ENCODE results near the gene NACC2. TPM values are rescaled to one million over a fixed set of nuclear protein-coding genes. Genes with fewer than 3 reads are reported as not detected.

The NACC2 gene
- polyA plus RNA-seq, 1 of the 3 experiments (the other 2 are of a cell fraction), result 22.1 TPM

DNA sequence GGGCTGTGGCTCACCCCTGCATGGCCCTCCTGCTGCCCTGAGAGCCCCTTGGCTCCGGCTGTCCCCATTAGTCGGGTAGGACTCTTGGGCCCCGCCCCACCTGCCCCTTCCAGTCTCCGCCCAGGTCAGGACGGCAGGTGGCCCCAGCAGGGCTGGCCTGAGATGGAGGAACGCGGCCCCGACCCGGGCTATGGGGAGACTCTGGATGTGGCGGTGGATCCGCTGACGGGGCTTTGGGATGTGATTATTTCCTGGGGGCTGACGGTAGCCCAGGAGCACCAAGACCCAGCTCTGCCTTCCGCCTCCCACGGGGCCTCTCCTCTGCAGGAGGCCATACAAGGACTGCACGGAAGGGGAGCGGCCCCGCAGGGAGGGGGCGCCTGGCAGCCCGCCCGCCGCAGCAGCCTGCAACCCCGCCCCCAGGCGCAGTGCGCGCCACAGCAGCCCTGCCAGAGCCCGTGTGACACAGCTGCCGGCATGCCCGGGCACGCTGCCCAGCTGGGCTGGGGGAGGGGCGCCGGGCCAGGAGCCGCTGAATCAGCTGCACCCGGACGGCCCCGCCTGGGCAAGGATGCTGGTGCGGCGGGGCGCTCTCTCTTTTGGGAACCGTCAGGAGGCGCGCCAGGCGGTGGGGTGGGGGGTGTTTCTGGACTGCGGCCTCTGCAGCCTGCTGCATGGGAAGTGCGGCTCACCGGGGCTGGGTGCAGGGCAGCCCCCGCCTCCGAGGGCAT is 14.4 kb upstream of the NACC2 start (continued):
- TF ChIP-seq NRF1 (IDR thresholded peaks at IDR 0.05; ENCODE audit: low read depth, low read length) (no peak), RXRA (IDR thresholded peaks at IDR 0.05; ENCODE audit: borderline replicate concordance, low read depth) (peak; percentile 60; the same call in 1 of the 2 replicates), ELF1 (IDR thresholded peaks at IDR 0.05) (no peak), MEF2A (IDR thresholded peaks at IDR 0.05; ENCODE audit: borderline replicate concordance, low read depth) (no peak), EZH2phosphoT487 (IDR thresholded peaks at IDR 0.05; ENCODE audit: borderline replicate concordance, low read depth) (no peak), FOSL2 (IDR thresholded peaks at IDR 0.05; ENCODE audit: borderline replicate concordance, low read depth) (peak; percentile 82; the same call in 1 of the 2 replicates), JUND (IDR thresholded peaks at IDR 0.05) (no peak; the same call in 1 of the 2 replicates), CHD2 (IDR thresholded peaks at IDR 0.05; ENCODE audit: low read length, partially characterized antibody) (peak; percentile 95), FOXJ3 (CRISPR knock-in tag; IDR thresholded peaks at IDR 0.05) (no peak), RCOR1 (IDR thresholded peaks at IDR 0.05; ENCODE audit: low read length) (peak; percentile 86), FOXM1 (IDR thresholded peaks at IDR 0.05; ENCODE audit: low read depth) (peak; percentile 36; the same call in 1 of the 2 replicates)
- TF ChIP-seq, protein P1, sequence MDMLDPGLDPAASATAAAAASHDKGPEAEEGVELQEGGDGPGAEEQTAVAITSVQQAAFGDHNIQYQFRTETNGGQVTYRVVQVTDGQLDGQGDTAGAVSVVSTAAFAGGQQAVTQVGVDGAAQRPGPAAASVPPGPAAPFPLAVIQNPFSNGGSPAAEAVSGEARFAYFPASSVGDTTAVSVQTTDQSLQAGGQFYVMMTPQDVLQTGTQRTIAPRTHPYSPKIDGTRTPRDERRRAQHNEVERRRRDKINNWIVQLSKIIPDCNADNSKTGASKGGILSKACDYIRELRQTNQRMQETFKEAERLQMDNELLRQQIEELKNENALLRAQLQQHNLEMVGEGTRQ (IDR thresholded peaks at IDR 0.05; ENCODE audit: borderline replicate concordance, low read depth, low read length), result no peak
- TF ChIP-seq, protein P2, sequence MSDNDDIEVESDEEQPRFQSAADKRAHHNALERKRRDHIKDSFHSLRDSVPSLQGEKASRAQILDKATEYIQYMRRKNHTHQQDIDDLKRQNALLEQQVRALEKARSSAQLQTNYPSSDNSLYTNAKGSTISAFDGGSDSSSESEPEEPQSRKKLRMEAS (IDR thresholded peaks at IDR 0.05; ENCODE audit: low read depth), result peak; percentile 84

DNA sequence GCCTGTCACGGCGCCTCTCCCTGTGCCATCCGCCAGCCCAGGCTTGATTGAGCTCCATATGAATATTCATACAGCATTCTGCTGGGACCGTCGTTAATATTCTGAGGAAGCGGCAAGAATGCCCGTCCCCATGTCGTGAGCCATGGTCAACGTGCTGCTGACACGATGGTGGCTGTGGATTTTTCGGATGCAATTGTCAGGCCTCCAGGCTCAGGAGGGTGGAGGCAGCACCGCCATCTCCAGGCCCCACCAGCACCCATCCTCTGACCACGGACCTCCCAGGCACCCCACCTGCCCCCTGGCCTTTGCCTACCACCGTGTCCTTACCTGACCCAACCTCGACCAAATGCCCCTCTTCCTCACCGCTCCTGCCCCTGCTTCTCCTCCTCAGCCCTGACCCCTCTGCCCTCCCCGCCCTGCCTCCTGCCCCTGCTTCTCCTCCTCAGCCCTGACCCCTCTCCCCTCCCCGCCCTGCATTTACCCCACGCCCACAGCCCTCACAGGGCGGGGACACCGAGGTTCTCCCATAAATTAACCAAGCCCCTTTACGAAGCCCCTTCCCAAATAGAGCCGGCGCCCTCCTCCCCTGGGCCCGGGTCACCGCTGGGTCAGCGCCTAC is 13.7 kb upstream of the NACC2 start:
- Histone ChIP-seq H2AFZ (ENCODE audit: low read depth) (no peak overlapping the region), H3K4me2 (peak overlapping the region; percentile 76)

More for the DNA sequence above, 13.7 kb upstream of the NACC2 start:
- POLR2A ChIA-PET, result interaction anchor here (1.5 kb wide), 1 partner anchor 13 kb away, joined by 6 read pairs; no protein-coding TSS in a partner anchor
- H3K79me2 ChIP-seq (ENCODE audit: insufficient read depth), result no peaks in the 10 kb centered on the region
- no peak for TF ChIP-seq FOXM1 (IDR thresholded peaks at IDR 0.05; ENCODE audit: low read depth)
- TF ChIP-seq, protein P3, sequence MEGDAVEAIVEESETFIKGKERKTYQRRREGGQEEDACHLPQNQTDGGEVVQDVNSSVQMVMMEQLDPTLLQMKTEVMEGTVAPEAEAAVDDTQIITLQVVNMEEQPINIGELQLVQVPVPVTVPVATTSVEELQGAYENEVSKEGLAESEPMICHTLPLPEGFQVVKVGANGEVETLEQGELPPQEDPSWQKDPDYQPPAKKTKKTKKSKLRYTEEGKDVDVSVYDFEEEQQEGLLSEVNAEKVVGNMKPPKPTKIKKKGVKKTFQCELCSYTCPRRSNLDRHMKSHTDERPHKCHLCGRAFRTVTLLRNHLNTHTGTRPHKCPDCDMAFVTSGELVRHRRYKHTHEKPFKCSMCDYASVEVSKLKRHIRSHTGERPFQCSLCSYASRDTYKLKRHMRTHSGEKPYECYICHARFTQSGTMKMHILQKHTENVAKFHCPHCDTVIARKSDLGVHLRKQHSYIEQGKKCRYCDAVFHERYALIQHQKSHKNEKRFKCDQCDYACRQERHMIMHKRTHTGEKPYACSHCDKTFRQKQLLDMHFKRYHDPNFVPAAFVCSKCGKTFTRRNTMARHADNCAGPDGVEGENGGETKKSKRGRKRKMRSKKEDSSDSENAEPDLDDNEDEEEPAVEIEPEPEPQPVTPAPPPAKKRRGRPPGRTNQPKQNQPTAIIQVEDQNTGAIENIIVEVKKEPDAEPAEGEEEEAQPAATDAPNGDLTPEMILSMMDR (IDR thresholded peaks at IDR 0.05), result no peak
- no peak for TF ChIP-seq RAD21 (IDR thresholded peaks at IDR 0.05; ENCODE audit: low read length)
- TF ChIP-seq, protein P4, sequence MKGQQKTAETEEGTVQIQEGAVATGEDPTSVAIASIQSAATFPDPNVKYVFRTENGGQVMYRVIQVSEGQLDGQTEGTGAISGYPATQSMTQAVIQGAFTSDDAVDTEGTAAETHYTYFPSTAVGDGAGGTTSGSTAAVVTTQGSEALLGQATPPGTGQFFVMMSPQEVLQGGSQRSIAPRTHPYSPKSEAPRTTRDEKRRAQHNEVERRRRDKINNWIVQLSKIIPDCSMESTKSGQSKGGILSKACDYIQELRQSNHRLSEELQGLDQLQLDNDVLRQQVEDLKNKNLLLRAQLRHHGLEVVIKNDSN (IDR thresholded peaks at IDR 0.05; ENCODE audit: borderline replicate concordance, low read depth), result no peak
- TF ChIP-seq TAF1 (IDR thresholded peaks at IDR 0.05; ENCODE audit: borderline replicate concordance, low read depth, low read length), result no peak
- TF ChIP-seq, protein P1 (IDR thresholded peaks at IDR 0.05; ENCODE audit: borderline replicate concordance, low read depth, low read length), result no peak
- TF ChIP-seq SIN3A (IDR thresholded peaks at IDR 0.05; ENCODE audit: borderline replicate concordance, low read depth, low read length), result no peak
- no peak for TF ChIP-seq EP300 (IDR thresholded peaks at IDR 0.05; ENCODE audit: borderline replicate concordance in 1 of 2, low read depth in 1 of 2, low read length in 1 of 2)
- TF ChIP-seq, protein P2 (IDR thresholded peaks at IDR 0.05; ENCODE audit: low read depth), result no peak
- TF ChIP-seq MXI1 (IDR thresholded peaks at IDR 0.05; ENCODE audit: low read depth, low read length), result no peak
- TF ChIP-seq EZH2phosphoT487 (IDR thresholded peaks at IDR 0.05; ENCODE audit: borderline replicate concordance, low read depth), result no peak
- no peak for TF ChIP-seq FOXJ3 (CRISPR knock-in tag; IDR thresholded peaks at IDR 0.05)
- TF ChIP-seq SMC3 (IDR thresholded peaks at IDR 0.05; ENCODE audit: low read depth, low read length), result no peak
- TF ChIP-seq GABPA (IDR thresholded peaks at IDR 0.05; ENCODE audit: low read depth), result no peak
- no peak for TF ChIP-seq GATA2 (CRISPR knock-in tag; IDR thresholded peaks at IDR 0.05)
- no peak for TF ChIP-seq NFIC (IDR thresholded peaks at IDR 0.05; ENCODE audit: borderline replicate concordance)
- no peak overlapping the region for H3K4me3 ChIP-seq (ENCODE audit: low read depth in 2 of 2, low read length in 1 of 2)
- peaks cover 36 to 53% of the 10 kb centered on the region in 2 experiments; a peak in 3 of 4 replicates for H3K4me1 ChIP-seq (ENCODE audit: control insufficient read depth in 1 of 2, insufficient read depth in 2 of 2, low read depth in 1 of 2, low read length in 1 of 2)
- no peaks in the 10 kb centered on the region for H3K27me3 ChIP-seq (ENCODE audit: insufficient read depth)
- H4K20me1 ChIP-seq (ENCODE audit: insufficient read depth), result no peaks in the 10 kb centered on the region
- peak overlapping the region; percentile 36 to 79; a peak in 3 of 4 replicates for H3K27ac ChIP-seq (ENCODE audit: low read depth in 2 of 2, low read length in 1 of 2)
- H3K9ac ChIP-seq, result peak overlapping the region; percentile 11; the same call in 1 of the 2 replicates
- peaks cover 6% of the 10 kb centered on the region for H3F3A ChIP-seq (replicated peaks; ENCODE audit: insufficient read depth)
- CTCF ChIA-PET, result interaction anchor here (1.2 to 1.5 kb wide), 3 partner anchors 13 to 19 kb away, joined by 4 to 5 read pairs (median 4); no protein-coding TSS in a partner anchor
- WGBS (ENCODE audit: low lambda C conversion rate), result 93% methylated on average over 25 of the region's 27 CpGs
- H3K36me3 ChIP-seq (replicated peaks in 1 of 2; ENCODE audit: control insufficient read depth in 1 of 2, insufficient read depth in 2 of 2, low read length in 1 of 2), result no peaks in the 10 kb centered on the region
- no peaks in the 10 kb centered on the region for H3K9me2 ChIP-seq
- no peak for DNase-seq
- no peaks in the 10 kb centered on the region for H3K9me3 ChIP-seq
